Heart right ventricle (tissue), 16 donors: ENCODE data around the gene TNFRSF6B. TPM values are rescaled to one million over a fixed set of nuclear protein-coding genes. Genes with fewer than 3 reads are reported as not detected.

Experiments
- ATAC-seq, 8 donors: fragments of 200-7000 bp; cut with Tn5 transposase; one replicate each; pipeline ENCODE4 v1.9.1; 2020; ENCODE audit warnings: mild to moderate bottlenecking in 8 of 8, moderate library complexity in 8 of 8, moderate number of reproducible peaks in 1 of 8
- DNase-seq, 2 donors: peaks; one replicate each; pipeline ENCODE4 v3.0.0-alpha.2; 2020
- H3K27ac ChIP-seq, 10 donors: fragments of 200-600 bp; sonication (generic) in 2 of 10; one replicate each; pipeline versions ENCODE4 v1.5.0 to v1.8.0; 2020 to 2022; ENCODE audit warnings: mild to moderate bottlenecking in 3 of 10
- H3K27me3 ChIP-seq, 7 donors: fragments of 200-600 bp; one replicate each; pipeline ENCODE4 v1.8.0; 2021 to 2022; ENCODE audit warnings: mild to moderate bottlenecking in 2 of 7
- H3K36me3 ChIP-seq, 9 donors: fragments of 200-600 bp; sonication (generic) in 1 of 9; one replicate each; pipeline versions ENCODE4 v1.5.0 to v1.8.0; 2020 to 2022; ENCODE audit warnings: mild to moderate bottlenecking in 2 of 9
- H3K4me1 ChIP-seq, 9 donors: fragments of 200-600 bp; sonication (generic) in 1 of 9; one replicate each; pipeline versions ENCODE4 v1.5.0 to v1.8.0; 2020 to 2022; ENCODE audit warnings: mild to moderate bottlenecking in 4 of 9
- H3K4me3 ChIP-seq, 10 donors: fragments of 200-600 bp; sonication (generic) in 2 of 10; one replicate each; pipeline versions ENCODE4 v1.5.0 to v1.8.0; 2020 to 2022; ENCODE audit warnings: mild to moderate bottlenecking in 7 of 10, moderate library complexity in 2 of 10
- H3K9me3 ChIP-seq, 11 donors: fragments of 200-600 bp in 10 of 11; sonication (generic) in 2 of 11; one replicate each; pipeline versions ENCODE4 v1.5.0 to v1.8.0; 2013 to 2022; ENCODE audit warnings: mild to moderate bottlenecking in 2 of 11, control low read depth in 1 of 11, moderate library complexity in 1 of 11
- WGBS, 2 donors: extraction: QIAGEN DNeasy Blood & Tissue Kit; methylation state at CpG; one replicate each; pipeline ENCODE4 v1.1.7; 2013; ENCODE audit warnings: inconsistent platforms in 1 of 2; 5-methylcytosine and 5-hydroxymethylcytosine counted together
- intact Hi-C, 10 donors: fragments of 100-400 bp; cut with DNase I; formaldehyde crosslinking; loops; one replicate each; pipeline versions ENCODE4 v1.11.1 to v1.14.2; 2022
- polyA plus RNA-seq, 2 donors: library from polyadenylated mRNA; stranded (reverse); fragments of 200-250 nt; gene quantifications; one replicate each; pipeline ENCODE4 v1.2.3, GENCODE V29; 2013
- total RNA-seq, 10 donors: library from RNA; stranded (reverse); fragmentation: NEBNext Ultra II Directional in 3 of 10; extraction: Animal tissue kit (Norgen Biotek cat#: 25700) in 3 of 10; gene quantifications; one replicate each; pipeline versions ENCODE4 v1.2.1 to v1.2.4, GENCODE V29; 2021 to 2023
- TF ChIP-seq, protein P1 (sequence below), 9 donors: fragments of 200-600 bp; sonication (generic) in 2 of 9; IDR thresholded peaks; one replicate each; pipeline versions ENCODE4 v1.5.0 to v1.8.0; 2021 to 2022; ENCODE audit warnings: antibody characterized with exemption in 9 of 9, mild to moderate bottlenecking in 5 of 9, moderate library complexity in 1 of 9
- donor health status: Arrhythmogenic right ventricular cardiomyopathy.
- donor health status: ischemic (EF 13 %, LVEDD 7.1; RV severe dilation, severe dysfunction).
- donor health status: healthy with polysubstance abuse.
- donor health status: DM: no; HTN: yes; CAD: no.
- donor health status: DM: no; HTN: no; CAD: no.
- donor health status: ischemic (EF 25% LVEDD 6.9; RV normal size, moderate dysfunction).
- donor health status: ischemic (EF 25% LVEDD 5.7; RV mildly dilated, moderate dysfunction).
- donor health status: healthy.
- donor health status: DM: yes; HTN: yes; CAD: no.
- donor health status: Ischemic cardiomyopathy.
- donor health status: ischemic (EF 35%, LVEDD 5.7; RV mildly dilated, moderate dysfunction).
- donor health status: nonischemic (EF 11% LVEDD 7.7; RV severe dilation, severe dysfunction).
- donor health status: DM: yes; HTN: yes; CAD: no.
- donor health status: PGD.
- donor health status: ischemic (EF 29% LVEDD 5.4; RV normal size, mild dysfunction).
- donor health status: nonischemic (EF 23%, LVEDD 6.1; RV moderate dilation, normal function).

TNFRSF6B gene
- total and polyA plus RNA-seq, 12 donors: 0.26 to 12.5 (median 0.82) TPM

DNA sequence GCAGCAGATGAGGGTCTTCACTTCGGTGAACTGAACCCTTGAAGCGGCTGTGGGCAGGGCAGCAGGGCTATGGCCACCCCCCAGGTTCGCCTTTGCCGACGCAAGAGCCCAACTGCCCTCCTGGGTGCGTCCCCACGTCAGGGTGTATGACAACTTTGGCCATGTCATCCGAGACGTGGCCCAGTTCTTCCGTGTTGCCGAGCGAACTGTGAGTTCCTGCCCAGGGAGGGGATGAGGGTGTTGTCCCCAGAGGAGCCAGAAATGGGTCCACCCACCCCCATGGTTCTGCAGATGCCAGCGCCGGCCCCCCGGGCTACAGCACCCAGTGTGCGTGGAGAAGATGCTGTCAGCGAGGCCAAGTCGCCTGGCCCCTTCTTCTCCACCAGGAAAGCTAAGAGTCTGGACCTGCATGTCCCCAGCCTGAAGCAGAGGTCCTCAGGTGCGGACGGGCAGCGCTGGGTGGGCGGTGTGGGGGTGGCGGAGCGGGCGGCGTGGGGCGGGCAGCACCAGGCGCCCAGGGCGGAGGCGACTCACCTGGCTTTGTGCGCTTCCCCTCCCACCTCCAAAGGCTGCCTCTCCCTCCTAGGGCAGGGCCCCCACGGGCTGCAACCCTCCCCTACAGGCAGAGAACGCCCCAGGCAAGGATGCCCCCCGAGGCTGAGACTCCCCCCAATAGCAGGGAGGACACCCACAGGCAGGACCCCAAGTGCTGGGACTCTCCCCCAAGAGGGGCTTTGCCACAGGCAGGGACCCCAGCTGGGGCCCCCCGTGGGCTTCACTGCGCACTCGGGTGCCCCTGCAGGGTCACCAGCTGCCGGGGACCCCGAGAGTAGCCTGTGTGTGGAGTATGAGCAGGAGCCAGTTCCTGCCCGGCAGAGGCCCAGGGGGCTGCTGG is 6.2 kb upstream of the TNFRSF6B start:
- TF ChIP-seq, protein P1, sequence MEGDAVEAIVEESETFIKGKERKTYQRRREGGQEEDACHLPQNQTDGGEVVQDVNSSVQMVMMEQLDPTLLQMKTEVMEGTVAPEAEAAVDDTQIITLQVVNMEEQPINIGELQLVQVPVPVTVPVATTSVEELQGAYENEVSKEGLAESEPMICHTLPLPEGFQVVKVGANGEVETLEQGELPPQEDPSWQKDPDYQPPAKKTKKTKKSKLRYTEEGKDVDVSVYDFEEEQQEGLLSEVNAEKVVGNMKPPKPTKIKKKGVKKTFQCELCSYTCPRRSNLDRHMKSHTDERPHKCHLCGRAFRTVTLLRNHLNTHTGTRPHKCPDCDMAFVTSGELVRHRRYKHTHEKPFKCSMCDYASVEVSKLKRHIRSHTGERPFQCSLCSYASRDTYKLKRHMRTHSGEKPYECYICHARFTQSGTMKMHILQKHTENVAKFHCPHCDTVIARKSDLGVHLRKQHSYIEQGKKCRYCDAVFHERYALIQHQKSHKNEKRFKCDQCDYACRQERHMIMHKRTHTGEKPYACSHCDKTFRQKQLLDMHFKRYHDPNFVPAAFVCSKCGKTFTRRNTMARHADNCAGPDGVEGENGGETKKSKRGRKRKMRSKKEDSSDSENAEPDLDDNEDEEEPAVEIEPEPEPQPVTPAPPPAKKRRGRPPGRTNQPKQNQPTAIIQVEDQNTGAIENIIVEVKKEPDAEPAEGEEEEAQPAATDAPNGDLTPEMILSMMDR (IDR thresholded peaks at IDR 0.05): no peak
- Histone ChIP-seq H3K4me1 (peaks cover 27 to 57% (median 46%) of the 10 kb centered on the region in 9 donors), H3K36me3 (peaks cover 0 to 23% (median 5%) of the 10 kb centered on the region in 9 donors), H3K4me3 (no peak overlapping the region), H3K27ac (peak overlapping the region in 1 of 10 donors; percentile 96), H3K9me3 (no peaks in the 10 kb centered on the region), H3K27me3 (no peaks in the 10 kb centered on the region)
- 92 to 93% methylated on average over 36 to 40 of the region's 40 CpGs for WGBS, 2 donors
- intact Hi-C loops: no loop called here
- ATAC-seq (no peak), DNase-seq (no peak)

DNA sequence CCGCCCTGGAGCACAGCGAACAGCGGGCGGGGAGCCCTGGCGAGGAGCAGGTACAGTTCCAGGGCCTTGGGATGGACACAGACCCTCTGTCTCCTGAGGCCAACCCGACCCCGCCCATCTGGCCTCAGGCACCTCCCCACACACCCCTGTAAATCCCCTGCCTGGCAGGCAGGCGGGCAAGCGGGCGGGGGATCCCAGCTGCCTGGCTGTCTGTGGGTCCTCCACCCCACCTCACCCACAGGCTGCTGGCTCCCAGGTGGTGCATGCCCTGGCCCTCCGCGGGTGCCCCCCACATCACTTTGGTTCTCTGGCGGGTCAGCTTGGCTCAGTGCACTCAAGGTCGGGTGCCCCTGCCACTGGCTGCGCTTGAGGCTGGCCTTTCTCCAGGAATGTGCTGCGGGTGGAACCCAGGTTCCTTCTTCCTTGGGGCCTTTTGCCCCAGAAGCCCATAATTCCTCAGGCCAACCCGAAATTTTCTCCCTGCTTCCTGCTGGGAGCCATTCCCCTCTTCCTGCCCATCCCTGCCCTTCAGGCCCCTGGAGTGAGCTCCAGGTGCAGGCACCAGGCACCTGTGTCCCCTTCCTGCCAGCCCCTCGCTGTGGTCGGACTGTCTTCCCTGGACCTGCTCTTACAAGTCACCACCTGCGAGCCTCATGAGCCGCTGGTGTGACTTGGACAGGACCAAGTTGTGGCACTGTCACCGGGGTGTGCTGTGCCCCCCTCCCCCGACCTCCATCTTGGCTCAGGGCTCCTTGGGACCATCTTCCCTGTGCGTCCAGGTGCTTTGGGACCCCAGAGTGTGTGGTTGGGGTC is 5.3 kb upstream of the TNFRSF6B start:
- Histone ChIP-seq H3K27me3 (no peaks in the 10 kb centered on the region), H3K4me3 (no peak overlapping the region), H3K4me1 (peaks cover 28 to 56% (median 48%) of the 10 kb centered on the region in 9 donors), H3K9me3 (no peaks in the 10 kb centered on the region), H3K36me3 (peaks cover 0 to 26% (median 5%) of the 10 kb centered on the region in 9 donors), H3K27ac (peak overlapping the region in 2 of 10 donors; percentile 7 to 44)
- ATAC-seq (no peak), DNase-seq (peak in 1 of 2 donors; percentile 7)
- TF ChIP-seq, protein P1 (IDR thresholded peaks at IDR 0.05): no peak
- intact Hi-C loops: no loop called here
- 86 to 87% methylated on average over 24 of the region's 24 CpGs for WGBS, 2 donors

DNA sequence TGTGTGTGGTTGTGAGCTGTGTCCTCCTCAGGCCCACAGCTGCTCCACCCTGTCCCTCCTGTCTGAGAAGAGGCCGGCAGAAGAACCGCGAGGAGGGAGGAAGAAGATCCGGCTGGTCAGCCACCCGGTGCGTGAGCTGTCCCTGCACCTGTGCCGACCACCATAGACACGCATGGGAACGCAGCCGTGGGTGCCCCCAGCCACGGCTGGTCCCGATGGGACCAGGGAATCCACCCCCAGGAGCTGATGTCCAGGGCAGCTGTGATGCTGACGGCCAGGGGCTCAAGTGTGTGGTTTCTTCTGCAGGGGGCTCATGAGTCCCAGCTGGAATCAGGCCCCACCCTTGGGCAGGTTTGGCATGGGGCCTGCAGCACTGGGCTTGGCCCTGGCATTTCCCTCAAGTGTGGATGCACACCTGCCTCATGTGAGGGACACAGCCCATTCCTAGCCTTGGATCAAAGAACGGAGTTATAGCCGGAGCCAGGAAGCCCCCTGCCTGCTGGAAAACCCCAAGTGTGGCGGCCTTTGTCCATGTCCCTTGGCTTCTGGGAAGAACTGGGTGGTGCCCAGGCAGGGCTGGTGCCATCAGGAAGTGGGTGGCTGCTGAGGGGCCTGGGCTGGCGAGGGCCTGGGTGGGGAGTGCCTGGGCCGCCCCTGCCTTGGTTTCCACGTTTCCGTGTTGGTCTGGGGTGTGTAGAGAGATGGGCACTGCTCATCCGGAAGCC is 4.6 kb upstream of the TNFRSF6B start:
- intact Hi-C loops: no loop called here

More for the DNA sequence above, 4.6 kb upstream of the TNFRSF6B start:
- ATAC-seq: no peak
- H3K27me3 ChIP-seq: no peaks in the 10 kb centered on the region
- WGBS, 2 donors: 87 to 89% methylated on average over 21 of the region's 21 CpGs
- peaks cover 21 to 56% (median 48%) of the 10 kb centered on the region in 9 donors for H3K4me1 ChIP-seq
- H3K4me3 ChIP-seq: no peak overlapping the region
- peak in 1 of 2 donors; percentile 4 for DNase-seq
- H3K27ac ChIP-seq: peak overlapping the region in 2 of 10 donors; percentile 11 to 44
- H3K36me3 ChIP-seq: peaks cover 0 to 27% (median 5%) of the 10 kb centered on the region in 9 donors
- TF ChIP-seq, protein P1 (IDR thresholded peaks at IDR 0.05): no peak
- no peaks in the 10 kb centered on the region for H3K9me3 ChIP-seq
